ENCODE data around the gene MMGT1.
"Not testable (repeated sequence)": the region's sequence is repeated elsewhere in the genome, so short reads cannot be mapped to it uniquely, and the experiment has no call there.

The MMGT1 gene

GRCh38 chrX:135927897-135928296, 45.9 kb downstream of the MMGT1 start:
- DNase-seq, result no peak
- H3F3A ChIP-seq (ENCODE audit: insufficient read depth, low read length), result no peaks in the 10 kb centered on the region
- no peaks in the 10 kb centered on the region for H4K20me1 ChIP-seq (ENCODE audit: insufficient read depth, low read length)
- no peaks in the 10 kb centered on the region for H3K9me2 ChIP-seq (replicated peaks; ENCODE audit: insufficient read depth, low read length)
- TF ChIP-seq CTCF (IDR thresholded peaks at IDR 0.05; ENCODE audit: low read length), result no peak
- TF ChIP-seq EZH2phosphoT487 (IDR thresholded peaks at IDR 0.05; ENCODE audit: low read length), result no peak
- TF ChIP-seq EZH2 (optimal IDR thresholded peaks at IDR 0.05; ENCODE audit: low read depth, low read length), result no peak
- no peaks in the 10 kb centered on the region for H3K79me2 ChIP-seq (ENCODE audit: low read length)
- no peaks in the 10 kb centered on the region for H3K4me1 ChIP-seq (ENCODE audit: low read length)
- H3K9ac ChIP-seq (ENCODE audit: low read length), result no peak overlapping the region
- no peaks in the 10 kb centered on the region for H3K27me3 ChIP-seq (replicated peaks; ENCODE audit: insufficient read depth, low read length)
- no peak overlapping the region for H3K4me2 ChIP-seq (ENCODE audit: low read depth, low read length)
- H3K27ac ChIP-seq (ENCODE audit: low read length), result no peak overlapping the region
- no peak overlapping the region for H3K4me3 ChIP-seq (ENCODE audit: low read length)
- no peaks in the 10 kb centered on the region for H3K36me3 ChIP-seq (replicated peaks; ENCODE audit: insufficient read depth, low read length)
- no peaks in the 10 kb centered on the region for H3K9me3 ChIP-seq (replicated peaks; ENCODE audit: insufficient read depth, low read length)
- H2AFZ ChIP-seq (ENCODE audit: low read length), result no peak overlapping the region

GRCh38 chrX:135923353-135923752, 50.4 kb downstream of the MMGT1 start:
- H3K4me1 ChIP-seq (ENCODE audit: low read length), result no peaks in the 10 kb centered on the region
- no peaks in the 10 kb centered on the region for H3K27me3 ChIP-seq (replicated peaks; ENCODE audit: insufficient read depth, low read length)
- H2AFZ ChIP-seq (ENCODE audit: low read length), result no peak overlapping the region
- H3K9me3 ChIP-seq (replicated peaks; ENCODE audit: insufficient read depth, low read length), result no peaks in the 10 kb centered on the region
- no peaks in the 10 kb centered on the region for H3K9me2 ChIP-seq (replicated peaks; ENCODE audit: insufficient read depth, low read length)
- H3K4me2 ChIP-seq (ENCODE audit: low read depth, low read length), result no peak overlapping the region
- no peak overlapping the region for H3K9ac ChIP-seq (ENCODE audit: low read length)
- no peaks in the 10 kb centered on the region for H3K36me3 ChIP-seq (replicated peaks; ENCODE audit: insufficient read depth, low read length)
- TF ChIP-seq EZH2phosphoT487 (IDR thresholded peaks at IDR 0.05; ENCODE audit: low read length) (no peak), CTCF (IDR thresholded peaks at IDR 0.05; ENCODE audit: low read length) (peak; percentile 39), EZH2 (optimal IDR thresholded peaks at IDR 0.05; ENCODE audit: low read depth, low read length) (no peak)
- H3K4me3 ChIP-seq (ENCODE audit: low read length), result no peak overlapping the region
- H3K79me2 ChIP-seq (ENCODE audit: low read length), result no peaks in the 10 kb centered on the region
- H3K27ac ChIP-seq (ENCODE audit: low read length), result no peak overlapping the region
- H3F3A ChIP-seq (ENCODE audit: insufficient read depth, low read length), result no peaks in the 10 kb centered on the region
- no peaks in the 10 kb centered on the region for H4K20me1 ChIP-seq (ENCODE audit: insufficient read depth, low read length)
- no peak for DNase-seq

- H3K9ac ChIP-seq (ENCODE audit: low read length); H4K20me1 ChIP-seq (ENCODE audit: insufficient read depth, low read length); H3K9me3 ChIP-seq (replicated peaks; ENCODE audit: insufficient read depth, low read length); H2AFZ ChIP-seq (ENCODE audit: low read length); H3K9me2 ChIP-seq (replicated peaks; ENCODE audit: insufficient read depth, low read length); H3F3A ChIP-seq (ENCODE audit: insufficient read depth, low read length); H3K79me2 ChIP-seq (ENCODE audit: low read length); H3K4me1 ChIP-seq (ENCODE audit: low read length); H3K36me3 ChIP-seq (replicated peaks; ENCODE audit: insufficient read depth, low read length); DNase-seq; H3K27ac ChIP-seq (ENCODE audit: low read length); H3K4me2 ChIP-seq (ENCODE audit: low read depth, low read length); H3K4me3 ChIP-seq (ENCODE audit: low read length); H3K27me3 ChIP-seq (replicated peaks; ENCODE audit: insufficient read depth, low read length): not testable (repeated sequence)
These were observed 53.3 kb downstream of the MMGT1 start for GRCh38 chrX:135920516-135920915.

GRCh38 chrX:135914404-135914803, 59.4 kb downstream of the MMGT1 start:
- H3K27me3 ChIP-seq (replicated peaks; ENCODE audit: insufficient read depth, low read length), result no peaks in the 10 kb centered on the region
- H3K9me2 ChIP-seq (replicated peaks; ENCODE audit: insufficient read depth, low read length), result no peaks in the 10 kb centered on the region
- H3K4me2 ChIP-seq (ENCODE audit: low read depth, low read length), result no peak overlapping the region
- DNase-seq, result no peak
- H3F3A ChIP-seq (ENCODE audit: insufficient read depth, low read length), result no peaks in the 10 kb centered on the region
- no peaks in the 10 kb centered on the region for H4K20me1 ChIP-seq (ENCODE audit: insufficient read depth, low read length)
- no peak overlapping the region for H3K4me3 ChIP-seq (ENCODE audit: low read length)
- H3K27ac ChIP-seq (ENCODE audit: low read length), result no peak overlapping the region
- no peaks in the 10 kb centered on the region for H3K9me3 ChIP-seq (replicated peaks; ENCODE audit: insufficient read depth, low read length)
- no peak overlapping the region for H3K9ac ChIP-seq (ENCODE audit: low read length)
- H3K79me2 ChIP-seq (ENCODE audit: low read length), result no peaks in the 10 kb centered on the region
- no peak overlapping the region for H2AFZ ChIP-seq (ENCODE audit: low read length)
- H3K36me3 ChIP-seq (replicated peaks; ENCODE audit: insufficient read depth, low read length), result no peaks in the 10 kb centered on the region
- H3K4me1 ChIP-seq (ENCODE audit: low read length), result no peaks in the 10 kb centered on the region
- TF ChIP-seq EZH2phosphoT487 (IDR thresholded peaks at IDR 0.05; ENCODE audit: low read length), result no peak
- no peak for TF ChIP-seq EZH2 (optimal IDR thresholded peaks at IDR 0.05; ENCODE audit: low read depth, low read length)
- TF ChIP-seq CTCF (IDR thresholded peaks at IDR 0.05; ENCODE audit: low read length), result no peak
